ENCODE measurements around the gene MYH14.

MYH14 gene

DNA sequence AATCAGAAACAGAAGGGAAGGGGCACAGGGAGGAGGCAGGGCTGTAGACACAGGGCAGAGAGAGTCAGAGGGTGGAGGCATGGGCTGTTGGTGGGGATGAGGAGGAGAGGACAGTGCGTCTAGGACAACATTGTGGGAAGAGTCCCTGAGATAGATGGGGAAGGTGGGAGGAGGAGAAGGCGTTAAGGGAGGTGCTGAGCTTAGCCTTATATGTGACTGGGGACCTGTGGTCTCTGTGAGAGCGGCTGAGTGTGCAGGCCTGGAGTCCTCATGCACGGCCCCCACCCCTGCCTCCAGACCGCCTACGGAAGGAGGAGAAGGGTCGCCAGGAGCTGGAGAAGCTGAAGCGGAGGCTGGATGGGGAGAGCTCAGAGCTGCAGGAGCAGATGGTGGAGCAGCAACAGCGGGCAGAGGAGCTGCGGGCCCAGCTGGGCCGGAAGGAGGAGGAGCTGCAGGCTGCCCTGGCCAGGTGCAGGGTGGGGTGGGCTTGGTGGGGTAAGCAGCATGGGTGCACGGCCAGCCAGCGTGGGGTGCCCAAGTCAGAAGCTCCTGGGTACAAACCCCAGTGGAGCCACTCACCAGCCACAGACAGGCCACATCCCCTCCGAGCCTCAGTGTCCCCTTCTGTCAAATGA lies 69.0 kb downstream of the MYH14 start:
- TF ChIP-seq, protein P1, sequence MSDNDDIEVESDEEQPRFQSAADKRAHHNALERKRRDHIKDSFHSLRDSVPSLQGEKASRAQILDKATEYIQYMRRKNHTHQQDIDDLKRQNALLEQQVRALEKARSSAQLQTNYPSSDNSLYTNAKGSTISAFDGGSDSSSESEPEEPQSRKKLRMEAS (IDR thresholded peaks at IDR 0.05; ENCODE audit: low read depth, low read length), result no peak
- no peak for TF ChIP-seq POLR2A (IDR thresholded peaks at IDR 0.05; ENCODE audit: extremely low read depth, insufficient read length)
- TF ChIP-seq, protein P2, sequence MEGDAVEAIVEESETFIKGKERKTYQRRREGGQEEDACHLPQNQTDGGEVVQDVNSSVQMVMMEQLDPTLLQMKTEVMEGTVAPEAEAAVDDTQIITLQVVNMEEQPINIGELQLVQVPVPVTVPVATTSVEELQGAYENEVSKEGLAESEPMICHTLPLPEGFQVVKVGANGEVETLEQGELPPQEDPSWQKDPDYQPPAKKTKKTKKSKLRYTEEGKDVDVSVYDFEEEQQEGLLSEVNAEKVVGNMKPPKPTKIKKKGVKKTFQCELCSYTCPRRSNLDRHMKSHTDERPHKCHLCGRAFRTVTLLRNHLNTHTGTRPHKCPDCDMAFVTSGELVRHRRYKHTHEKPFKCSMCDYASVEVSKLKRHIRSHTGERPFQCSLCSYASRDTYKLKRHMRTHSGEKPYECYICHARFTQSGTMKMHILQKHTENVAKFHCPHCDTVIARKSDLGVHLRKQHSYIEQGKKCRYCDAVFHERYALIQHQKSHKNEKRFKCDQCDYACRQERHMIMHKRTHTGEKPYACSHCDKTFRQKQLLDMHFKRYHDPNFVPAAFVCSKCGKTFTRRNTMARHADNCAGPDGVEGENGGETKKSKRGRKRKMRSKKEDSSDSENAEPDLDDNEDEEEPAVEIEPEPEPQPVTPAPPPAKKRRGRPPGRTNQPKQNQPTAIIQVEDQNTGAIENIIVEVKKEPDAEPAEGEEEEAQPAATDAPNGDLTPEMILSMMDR (IDR thresholded peaks at IDR 0.05; ENCODE audit: low read depth, low read length), result no peak
- TF ChIP-seq MYC (IDR thresholded peaks at IDR 0.05; ENCODE audit: low read depth, low read length), result no peak
- H3K4me3 ChIP-seq (ENCODE audit: low read depth, low read length), result no peak overlapping the region
- DNase-seq (ENCODE audit: low read depth), result no peak

DNA sequence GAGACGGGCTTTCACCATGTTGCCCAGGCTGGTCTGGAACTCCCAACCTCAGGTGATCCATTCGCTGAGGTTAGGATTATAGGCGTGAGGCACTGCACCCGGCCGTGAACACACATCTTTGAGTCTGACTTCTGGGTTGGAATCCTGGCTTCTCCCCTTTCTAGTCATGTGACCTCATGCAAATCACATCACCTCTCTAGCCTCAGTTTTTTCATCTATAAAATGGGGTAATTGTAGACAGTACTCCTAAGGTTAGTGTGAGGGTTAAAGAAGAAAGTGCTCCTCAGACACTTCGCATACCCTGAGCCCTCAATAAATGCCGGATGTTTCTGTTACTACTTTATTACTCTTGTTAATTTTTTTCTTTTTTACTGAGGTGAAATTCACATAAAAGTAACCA lies 70.4 kb downstream of the MYH14 start:
- no peak for DNase-seq (ENCODE audit: low read depth)
- no peak for TF ChIP-seq MYC (IDR thresholded peaks at IDR 0.05; ENCODE audit: low read depth, low read length)
- no peak for TF ChIP-seq POLR2A (IDR thresholded peaks at IDR 0.05; ENCODE audit: extremely low read depth, insufficient read length)
- TF ChIP-seq, protein P2 (IDR thresholded peaks at IDR 0.05; ENCODE audit: low read depth, low read length), result no peak
- TF ChIP-seq, protein P1 (IDR thresholded peaks at IDR 0.05; ENCODE audit: low read depth, low read length), result no peak
- H3K4me3 ChIP-seq (ENCODE audit: low read depth, low read length), result no peak overlapping the region

DNA sequence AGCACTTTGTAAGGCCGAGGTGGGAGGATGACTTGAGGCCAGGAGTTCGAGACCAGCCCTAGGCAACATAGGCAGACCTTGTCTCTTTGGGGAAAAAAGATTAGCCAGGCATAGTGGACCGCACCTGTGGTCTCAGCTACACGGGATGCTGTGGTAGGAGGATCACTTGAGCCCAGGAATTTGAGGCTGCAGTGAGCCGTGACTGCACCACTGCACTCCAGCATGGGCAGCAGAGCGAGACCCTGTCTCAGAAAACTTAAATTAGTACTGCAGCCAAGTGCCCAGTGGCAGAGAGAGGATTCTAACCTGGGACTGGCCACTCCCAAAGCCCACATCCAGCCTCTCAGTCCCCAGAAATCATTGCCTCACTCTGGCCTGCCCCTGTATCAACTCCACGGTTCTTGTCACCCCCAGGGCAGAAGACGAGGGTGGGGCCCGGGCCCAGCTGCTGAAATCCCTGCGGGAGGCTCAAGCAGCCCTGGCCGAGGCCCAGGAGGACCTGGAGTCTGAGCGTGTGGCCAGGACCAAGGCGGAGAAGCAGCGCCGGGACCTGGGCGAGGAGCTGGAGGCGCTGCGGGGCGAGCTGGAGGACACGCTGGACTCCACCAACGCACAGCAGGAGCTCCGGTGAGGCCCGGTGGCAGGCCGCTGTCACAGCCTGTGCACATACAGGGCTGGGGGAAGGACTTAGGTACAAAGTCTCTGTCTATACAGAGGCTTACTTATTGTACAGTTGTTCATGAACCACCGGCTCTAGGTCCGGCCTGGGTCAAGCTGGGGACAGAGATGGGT lies 72.4 kb downstream of the MYH14 start:
- TF ChIP-seq, protein P2 (IDR thresholded peaks at IDR 0.05; ENCODE audit: low read depth, low read length), result no peak
- no peak for TF ChIP-seq MYC (IDR thresholded peaks at IDR 0.05; ENCODE audit: low read depth, low read length)
- TF ChIP-seq, protein P1 (IDR thresholded peaks at IDR 0.05; ENCODE audit: low read depth, low read length), result no peak
- no peak for TF ChIP-seq POLR2A (IDR thresholded peaks at IDR 0.05; ENCODE audit: extremely low read depth, insufficient read length)
- no peak for DNase-seq (ENCODE audit: low read depth)
- no peak overlapping the region for H3K4me3 ChIP-seq (ENCODE audit: low read depth, low read length)

DNA sequence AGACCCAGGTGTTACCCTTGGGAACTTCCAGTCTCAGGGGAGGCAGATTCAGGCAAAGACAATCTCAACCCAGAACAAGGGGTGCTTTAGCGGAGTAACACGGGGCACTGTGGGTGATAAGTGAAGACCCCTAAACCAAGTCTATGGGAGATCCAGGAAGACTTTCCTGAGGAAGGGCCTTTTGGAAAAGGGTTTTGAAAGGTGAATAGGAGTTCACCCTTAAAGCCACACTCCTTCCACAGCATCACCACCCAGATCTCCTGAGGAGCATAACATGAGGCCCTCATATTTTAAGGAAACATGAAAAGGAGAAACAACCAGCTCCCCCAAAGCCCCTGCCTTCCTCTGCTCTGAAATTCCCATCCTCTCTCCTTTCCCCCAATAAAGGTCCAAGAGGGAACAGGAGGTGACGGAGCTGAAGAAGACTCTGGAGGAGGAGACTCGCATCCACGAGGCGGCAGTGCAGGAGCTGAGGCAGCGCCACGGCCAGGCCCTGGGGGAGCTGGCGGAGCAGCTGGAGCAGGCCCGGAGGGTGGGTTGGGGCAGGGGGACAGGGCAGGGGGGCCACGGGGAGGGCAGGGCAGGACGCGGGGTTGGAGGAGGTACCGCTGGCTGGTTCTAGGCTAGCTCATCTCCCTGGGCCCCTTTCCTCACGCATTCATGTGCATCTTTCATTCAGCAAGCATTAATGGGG lies 73.1 kb downstream of the MYH14 start:
- no peak for DNase-seq (ENCODE audit: low read depth)
- no peak overlapping the region for H3K4me3 ChIP-seq (ENCODE audit: low read depth, low read length)
- TF ChIP-seq, protein P1 (IDR thresholded peaks at IDR 0.05; ENCODE audit: low read depth, low read length), result no peak
- TF ChIP-seq, protein P2 (IDR thresholded peaks at IDR 0.05; ENCODE audit: low read depth, low read length), result no peak
- no peak for TF ChIP-seq POLR2A (IDR thresholded peaks at IDR 0.05; ENCODE audit: extremely low read depth, insufficient read length)
- no peak for TF ChIP-seq MYC (IDR thresholded peaks at IDR 0.05; ENCODE audit: low read depth, low read length)

DNA sequence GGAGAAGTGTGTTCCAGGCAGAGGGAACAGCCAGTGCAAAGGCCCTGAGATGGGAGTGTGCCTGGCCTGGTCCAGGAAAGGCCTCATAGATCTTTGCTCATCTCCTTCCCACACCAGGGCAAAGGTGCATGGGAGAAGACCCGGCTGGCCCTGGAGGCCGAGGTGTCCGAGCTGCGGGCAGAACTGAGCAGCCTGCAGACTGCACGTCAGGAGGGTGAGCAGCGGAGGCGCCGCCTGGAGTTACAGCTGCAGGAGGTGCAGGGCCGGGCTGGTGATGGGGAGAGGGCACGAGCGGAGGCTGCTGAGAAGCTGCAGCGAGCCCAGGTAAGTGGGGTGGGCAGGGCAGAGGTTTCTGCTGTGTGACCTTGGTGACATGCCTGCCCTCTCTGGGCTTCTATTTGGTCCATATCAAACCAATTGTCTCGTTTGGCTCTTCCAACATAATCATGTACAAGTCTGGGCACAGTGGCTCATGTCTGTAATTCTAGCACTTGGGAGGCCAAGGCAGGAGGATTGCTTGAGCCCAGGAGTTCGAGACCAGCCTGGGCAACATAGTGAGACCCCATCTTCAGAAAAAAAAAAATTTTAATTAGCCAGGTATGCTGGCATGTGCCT lies 74.7 kb downstream of the MYH14 start:
- DNase-seq (ENCODE audit: low read depth), result no peak
- TF ChIP-seq, protein P2 (IDR thresholded peaks at IDR 0.05; ENCODE audit: low read depth, low read length), result no peak
- no peak for TF ChIP-seq POLR2A (IDR thresholded peaks at IDR 0.05; ENCODE audit: extremely low read depth, insufficient read length)
- TF ChIP-seq, protein P1 (IDR thresholded peaks at IDR 0.05; ENCODE audit: low read depth, low read length), result no peak
- no peak for TF ChIP-seq MYC (IDR thresholded peaks at IDR 0.05; ENCODE audit: low read depth, low read length)
- no peak overlapping the region for H3K4me3 ChIP-seq (ENCODE audit: low read depth, low read length)
